Panc1 (cell line): ENCODE data around the gene VPS35L. TPM values are rescaled to one million over a fixed set of nuclear protein-coding genes. Genes with fewer than 3 reads are reported as not detected.

ENCODE experiments used
- ATAC-seq: fragments of 200-7000 bp; cut with Tn5 transposase; 2 replicates; pipeline ENCODE4 v1.9.1; 2020; ENCODE audit warnings: mild to moderate bottlenecking, moderate library complexity
- BruUV-seq: library from RNA; stranded (reverse); fragments of 400-500 nt; replicated peaks from 2 replicates; lab custom pipeline; 2021; lab: Mats Ljungman, UMichigan
- CTCF ChIA-PET: fragments of 300-600 bp; sonication (Branson Sonifier 250); formaldehyde crosslinking; loops from one replicate; lab custom pipeline; 2022; ENCODE audit warnings: antibody characterized with exemption; lab: Charles Lee
- POLR2A ChIA-PET: fragments of 300-600 bp; sonication (Branson Sonifier 250); formaldehyde crosslinking; loops from one replicate; lab custom pipeline; 2022; ENCODE audit warnings: antibody characterized with exemption; lab: Charles Lee
- DNase-seq: peaks from one replicate; pipeline ENCODE4 v3.0.0-alpha.2; 2010; ENCODE audit warnings: low read depth, low spot score
- H3K27ac ChIP-seq: 2 replicates; pipeline ENCODE4 v1.5.1; 2011; ENCODE audit warnings: mild to moderate bottlenecking, low read length, inconsistent platforms
- H3K27me3 ChIP-seq: fragments of 200-500 bp; sonication (Bioruptor generic); 2 replicates; pipeline ENCODE4 v1.6.0; 2014; ENCODE audit warnings: low read length, inconsistent platforms; ENCODE audit not compliant: control insufficient read depth, insufficient read depth
- H3K36me3 ChIP-seq: fragments of 200-500 bp; sonication (Bioruptor generic); 2 replicates; pipeline ENCODE4 v1.5.1; 2014; ENCODE audit warnings: inconsistent platforms, mild to moderate bottlenecking, low read length, moderate library complexity; ENCODE audit not compliant: control insufficient read depth, insufficient read depth
- H3K4me1 ChIP-seq: 2 replicates; pipeline ENCODE4 v1.5.1; 2011; ENCODE audit warnings: inconsistent platforms, mild to moderate bottlenecking, low read length, moderate library complexity; ENCODE audit not compliant: control insufficient read depth, insufficient read depth
- H3K4me3 ChIP-seq, 2 experiments: 2 replicates each; pipeline ENCODE4 v1.5.1; 2011 to 2012; ENCODE audit warnings: low read depth in 2 of 2, low read length in 2 of 2, mild to moderate bottlenecking in 2 of 2, inconsistent platforms in 1 of 2, moderate library complexity in 1 of 2
- H3K9me3 ChIP-seq: fragments of 200-500 bp; sonication (Bioruptor generic); 2 replicates; pipeline ENCODE4 v1.5.1; 2014; ENCODE audit warnings: low read depth, mild to moderate bottlenecking, inconsistent platforms, low read length, moderate library complexity; ENCODE audit not compliant: control insufficient read depth, insufficient read depth
- CTCF ChIP-seq: fragments of 450-650 bp; IDR thresholded peaks from 2 replicates; pipeline ENCODE4 v1.5.1; 2017; ENCODE audit warnings: mild to moderate bottlenecking
- POLR2AphosphoS5 ChIP-seq: IDR thresholded peaks from 2 replicates; pipeline ENCODE4 v1.6.1; 2012; ENCODE audit warnings: mild to moderate bottlenecking, low read depth, low read length, moderate library complexity
- SIN3A ChIP-seq: IDR thresholded peaks from 2 replicates; pipeline ENCODE4 v1.6.1; 2012; ENCODE audit warnings: low read depth, mild to moderate bottlenecking, low read length, moderate library complexity, borderline replicate concordance; ENCODE audit not compliant: insufficient read depth
- TCF7L2 ChIP-seq: IDR thresholded peaks from 2 replicates; pipeline ENCODE4 v1.6.1; 2011; ENCODE audit warnings: mild to moderate bottlenecking, low read depth, low read length, inconsistent platforms
- in situ Hi-C: cut with HindIII; loops from 2 replicates; pipeline ENCODE4 v1.10.0; 2016; ENCODE audit warnings: low sequenced_read_pairs, low pct_unique_long_range_greater_than_20kb
- intact Hi-C: fragments of 100-400 bp; cut with micrococcal nuclease; formaldehyde crosslinking; loops from one replicate; pipeline ENCODE4 v1.10.0; 2022; ENCODE audit not compliant: unreplicated experiment
- total RNA-seq: library from RNA; stranded (reverse); gene quantifications from one replicate; pipeline ENCODE4 v1.2.1, GENCODE V29; 2021; ENCODE audit not compliant: unreplicated experiment
- TF ChIP-seq, protein P1 (sequence below), 2 experiments: IDR thresholded peaks; 2 replicates each; pipeline ENCODE4 v1.6.1; 2011 to 2012; ENCODE audit warnings: low read depth in 2 of 2, control low read depth in 1 of 2, low read length in 1 of 2, mild to moderate bottlenecking in 1 of 2, moderate library complexity in 1 of 2; ENCODE audit not compliant: insufficient read depth in 1 of 2

Gene VPS35L
- total RNA-seq, 1 experiment from 2014 or later: 124 TPM

GRCh38 chr16:19578378-19578971, 23.0 kb downstream of the VPS35L start:
- DNase-seq (no peak), ATAC-seq (no peak)
- in situ Hi-C loops (no loop called here), intact Hi-C loops (no loop called here)
- CTCF ChIA-PET: no interaction called here
- no TSS peak for BruUV-seq
- Histone ChIP-seq H3K4me3 (no peak overlapping the region), H3K9me3 (no peaks in the 10 kb centered on the region), H3K36me3 (peaks cover 19% of the 10 kb centered on the region), H3K4me1 (no peaks in the 10 kb centered on the region), H3K27me3 (no peaks in the 10 kb centered on the region), H3K27ac (no peak overlapping the region)
- TF ChIP-seq SIN3A: no peak
- no peak for TF ChIP-seq TCF7L2
- TF ChIP-seq CTCF: no peak
- no peak for TF ChIP-seq POLR2AphosphoS5
- TF ChIP-seq, protein P1, sequence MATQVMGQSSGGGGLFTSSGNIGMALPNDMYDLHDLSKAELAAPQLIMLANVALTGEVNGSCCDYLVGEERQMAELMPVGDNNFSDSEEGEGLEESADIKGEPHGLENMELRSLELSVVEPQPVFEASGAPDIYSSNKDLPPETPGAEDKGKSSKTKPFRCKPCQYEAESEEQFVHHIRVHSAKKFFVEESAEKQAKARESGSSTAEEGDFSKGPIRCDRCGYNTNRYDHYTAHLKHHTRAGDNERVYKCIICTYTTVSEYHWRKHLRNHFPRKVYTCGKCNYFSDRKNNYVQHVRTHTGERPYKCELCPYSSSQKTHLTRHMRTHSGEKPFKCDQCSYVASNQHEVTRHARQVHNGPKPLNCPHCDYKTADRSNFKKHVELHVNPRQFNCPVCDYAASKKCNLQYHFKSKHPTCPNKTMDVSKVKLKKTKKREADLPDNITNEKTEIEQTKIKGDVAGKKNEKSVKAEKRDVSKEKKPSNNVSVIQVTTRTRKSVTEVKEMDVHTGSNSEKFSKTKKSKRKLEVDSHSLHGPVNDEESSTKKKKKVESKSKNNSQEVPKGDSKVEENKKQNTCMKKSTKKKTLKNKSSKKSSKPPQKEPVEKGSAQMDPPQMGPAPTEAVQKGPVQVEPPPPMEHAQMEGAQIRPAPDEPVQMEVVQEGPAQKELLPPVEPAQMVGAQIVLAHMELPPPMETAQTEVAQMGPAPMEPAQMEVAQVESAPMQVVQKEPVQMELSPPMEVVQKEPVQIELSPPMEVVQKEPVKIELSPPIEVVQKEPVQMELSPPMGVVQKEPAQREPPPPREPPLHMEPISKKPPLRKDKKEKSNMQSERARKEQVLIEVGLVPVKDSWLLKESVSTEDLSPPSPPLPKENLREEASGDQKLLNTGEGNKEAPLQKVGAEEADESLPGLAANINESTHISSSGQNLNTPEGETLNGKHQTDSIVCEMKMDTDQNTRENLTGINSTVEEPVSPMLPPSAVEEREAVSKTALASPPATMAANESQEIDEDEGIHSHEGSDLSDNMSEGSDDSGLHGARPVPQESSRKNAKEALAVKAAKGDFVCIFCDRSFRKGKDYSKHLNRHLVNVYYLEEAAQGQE (IDR thresholded peaks at IDR 0.05; ENCODE audit: insufficient read depth in 1 of 2, low read depth in 2 of 2, low read length in 1 of 2): no peak
- POLR2A ChIA-PET: interaction anchor here (0.6 to 0.7 kb wide), 2 partner anchors 8 to 22 kb away, joined by 3 to 8 read pairs; no protein-coding TSS in a partner anchor

GRCh38 chr16:19582050-19582831, 26.7 kb downstream of the VPS35L start:
- no peak overlapping the region for H3K27ac ChIP-seq
- POLR2A ChIA-PET: no interaction called here
- CTCF ChIA-PET: no interaction called here
- no peaks in the 10 kb centered on the region for H3K9me3 ChIP-seq
- H3K4me3 ChIP-seq: no peak overlapping the region
- no peaks in the 10 kb centered on the region for H3K4me1 ChIP-seq
- DNase-seq (no peak), ATAC-seq (no peak)
- intact Hi-C loops (no loop called here), in situ Hi-C loops (no loop called here)
- H3K36me3 ChIP-seq: peaks cover 17% of the 10 kb centered on the region
- TF ChIP-seq, protein P1 (IDR thresholded peaks at IDR 0.05; ENCODE audit: insufficient read depth in 1 of 2, low read depth in 2 of 2, low read length in 1 of 2): no peak
- TF ChIP-seq TCF7L2 (no peak), CTCF (no peak), POLR2AphosphoS5 (no peak), SIN3A (no peak)
- no TSS peak for BruUV-seq
- H3K27me3 ChIP-seq: no peaks in the 10 kb centered on the region
